ENCODE data around the gene GLP1R. TPM values are rescaled to one million over a fixed set of nuclear protein-coding genes. Genes with fewer than 3 reads are reported as not detected.

GLP1R gene
- total RNA-seq, 1 donor from 2014 or later: 0.18 TPM

DNA sequence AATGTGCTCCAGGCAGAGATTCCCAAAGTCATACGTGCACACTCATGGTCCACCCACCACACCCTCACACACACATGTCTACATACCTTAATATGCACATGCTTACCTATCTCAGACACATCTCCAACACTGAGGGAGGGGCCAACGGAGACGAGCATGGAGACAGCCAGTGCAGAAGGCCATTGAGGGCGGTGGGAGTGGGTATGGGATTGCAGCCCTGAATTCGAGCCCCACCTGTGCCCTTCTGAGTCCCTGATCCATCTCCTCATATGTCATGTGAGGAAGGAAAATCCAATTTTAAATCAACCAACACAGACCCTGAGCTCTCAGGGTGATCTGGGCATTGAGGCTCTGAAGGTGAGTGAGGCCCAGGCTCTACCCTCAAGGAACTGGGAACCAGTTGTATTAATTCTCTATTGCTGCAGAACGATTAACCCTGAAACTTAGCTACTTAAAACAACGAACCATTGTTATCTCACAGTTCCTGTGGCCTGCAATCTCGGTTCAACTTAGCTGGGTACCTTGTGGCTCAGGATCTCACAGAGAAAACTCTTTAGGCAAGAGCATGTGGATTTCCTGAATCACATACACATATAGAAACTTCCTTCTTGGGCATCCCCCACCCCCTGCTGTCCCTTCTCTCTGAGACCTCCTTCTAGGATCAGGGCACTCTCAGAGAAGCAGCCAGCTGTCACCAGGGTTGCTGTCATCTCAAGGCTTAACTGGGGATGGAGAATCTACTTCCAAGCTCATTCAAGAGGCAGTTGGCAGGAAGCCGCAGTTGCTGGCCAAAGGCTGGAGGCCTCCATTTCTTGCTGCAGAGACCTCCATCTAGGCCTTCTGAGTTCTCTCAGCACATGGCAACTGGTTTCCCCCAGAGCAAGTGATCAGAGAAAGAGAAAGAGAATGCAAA, 28.3 kb downstream of the GLP1R start:
- Mint-ChIP-seq H3K36me3 (ENCODE audit: low read depth) (no peaks in the 10 kb centered on the region), H3K4me3 (no peak overlapping the region), H3K27ac (no peak overlapping the region), H3K9me3 (no peaks in the 10 kb centered on the region), H3K4me1 (ENCODE audit: low read depth) (no peaks in the 10 kb centered on the region), H3K27me3 (ENCODE audit: insufficient read depth) (peaks cover 6% of the 10 kb centered on the region)
- intact Hi-C loops (cut with micrococcal nuclease): no loop called here
- no peak for DNase-seq (ENCODE audit: low spot score)

DNA sequence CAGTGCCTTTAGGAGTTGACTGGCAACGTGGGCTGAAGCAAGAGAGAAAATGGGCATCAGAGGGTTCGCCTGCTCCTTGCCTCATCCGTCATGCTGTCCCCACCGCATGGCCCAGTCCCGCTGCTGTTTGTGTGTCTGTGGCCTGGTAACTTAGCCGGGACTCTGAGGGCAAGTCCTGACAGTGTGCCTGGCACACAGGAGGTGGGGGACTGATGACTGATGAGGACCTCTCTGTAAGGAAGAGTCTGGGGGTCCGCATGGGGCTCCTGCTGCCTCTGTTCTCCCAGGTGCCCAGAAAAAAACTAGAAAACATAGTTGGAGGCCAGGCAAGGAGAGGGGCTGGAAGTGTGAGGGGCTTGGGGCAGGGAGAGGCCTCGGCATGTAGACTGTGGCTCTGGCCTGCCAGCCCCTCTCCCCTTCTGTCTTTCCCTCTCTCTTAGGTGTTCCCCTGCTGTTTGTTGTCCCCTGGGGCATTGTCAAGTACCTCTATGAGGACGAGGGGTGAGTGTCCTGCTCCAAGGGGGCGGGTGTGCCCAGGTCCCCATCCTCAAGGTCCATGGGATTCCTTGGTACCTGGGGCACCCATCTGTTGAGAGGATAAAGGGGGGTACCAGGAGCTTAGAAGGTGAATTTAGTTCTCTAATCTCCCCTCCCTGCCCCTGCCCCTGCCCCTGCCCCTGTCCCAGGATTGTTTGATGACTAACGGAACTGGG, 29.5 kb downstream of the GLP1R start:
- H3K4me3 Mint-ChIP-seq: no peak overlapping the region
- no peaks in the 10 kb centered on the region for H3K9me3 Mint-ChIP-seq
- no peak overlapping the region for H3K27ac Mint-ChIP-seq

DNA sequence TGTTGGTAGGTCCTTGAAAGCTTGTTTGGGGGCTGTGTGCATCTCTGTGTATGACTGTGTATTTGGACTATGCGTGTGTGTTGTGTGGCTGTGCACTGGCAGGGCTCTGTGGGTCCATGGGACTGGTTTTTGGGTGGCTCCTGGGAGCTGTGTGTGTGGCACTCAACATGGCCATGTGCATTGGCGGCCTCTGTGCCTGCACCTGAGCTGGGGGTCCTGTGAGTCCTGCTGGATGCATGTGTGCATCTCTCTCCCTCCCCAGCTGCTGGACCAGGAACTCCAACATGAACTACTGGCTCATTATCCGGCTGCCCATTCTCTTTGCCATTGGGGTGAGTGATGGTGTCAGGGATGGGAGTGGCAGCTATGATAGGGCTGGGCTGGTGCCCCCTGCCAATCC, 30.1 kb downstream of the GLP1R start:
- intact Hi-C loops (cut with micrococcal nuclease): no loop called here

More for the DNA sequence above, 29.5 kb downstream of the GLP1R start:
- Mint-ChIP-seq H3K36me3 (ENCODE audit: low read depth) (no peaks in the 10 kb centered on the region), H3K4me1 (ENCODE audit: low read depth) (no peaks in the 10 kb centered on the region), H3K27me3 (ENCODE audit: insufficient read depth) (peaks cover 6% of the 10 kb centered on the region)
- DNase-seq (ENCODE audit: low spot score): no peak
- intact Hi-C loops (cut with micrococcal nuclease): no loop called here

DNA sequence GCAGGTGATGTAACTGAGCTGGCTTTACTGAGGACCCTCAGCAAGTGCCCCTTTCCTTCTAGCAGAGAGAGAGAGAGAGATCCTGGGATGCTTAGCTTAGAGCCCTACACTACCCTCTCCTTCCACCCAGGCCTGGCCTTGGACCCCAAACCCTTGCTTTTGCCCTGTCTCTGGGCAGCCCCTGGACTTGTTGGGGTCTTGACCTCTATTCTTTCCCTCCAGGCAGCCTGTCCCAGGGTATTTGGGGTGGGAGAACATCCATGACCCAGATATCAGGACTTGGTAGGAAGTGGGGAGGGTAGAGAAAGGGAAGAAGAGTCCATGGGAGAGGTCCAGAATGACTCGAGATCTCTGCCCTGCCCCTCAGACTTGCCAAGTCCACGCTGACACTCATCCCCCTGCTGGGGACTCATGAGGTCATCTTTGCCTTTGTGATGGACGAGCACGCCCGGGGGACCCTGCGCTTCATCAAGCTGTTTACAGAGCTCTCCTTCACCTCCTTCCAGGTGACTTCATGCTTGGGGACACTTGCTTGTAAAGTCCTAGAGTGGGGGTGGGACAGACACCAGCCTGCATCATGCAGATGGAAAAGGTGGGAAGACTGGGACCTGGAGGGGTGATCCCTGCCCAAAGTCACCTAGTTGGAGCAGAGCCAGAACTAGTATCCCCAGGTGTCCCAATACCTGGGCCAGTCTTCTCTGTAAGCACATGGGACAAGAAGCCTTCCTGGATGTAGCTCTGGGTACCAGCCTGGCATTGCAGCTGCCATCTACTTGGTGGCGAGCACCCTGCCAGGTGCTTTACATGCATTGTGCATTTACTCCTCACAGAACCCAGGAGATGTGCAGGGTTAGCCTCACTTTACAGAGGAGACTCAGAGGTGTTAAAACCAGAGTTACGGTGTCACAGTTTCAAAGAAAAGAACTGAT, 30.9 kb downstream of the GLP1R start:
- H3K4me3 Mint-ChIP-seq: no peak overlapping the region
- H3K36me3 Mint-ChIP-seq (ENCODE audit: low read depth): no peaks in the 10 kb centered on the region
- H3K4me1 Mint-ChIP-seq (ENCODE audit: low read depth): peaks cover 8% of the 10 kb centered on the region
- H3K27ac Mint-ChIP-seq: no peak overlapping the region
- intact Hi-C loops (cut with micrococcal nuclease): no loop called here
- H3K9me3 Mint-ChIP-seq: no peaks in the 10 kb centered on the region
- H3K27me3 Mint-ChIP-seq (ENCODE audit: insufficient read depth): peaks cover 10% of the 10 kb centered on the region
- no peak for DNase-seq (ENCODE audit: low spot score)

More for the DNA sequence above, 30.1 kb downstream of the GLP1R start:
- Mint-ChIP-seq H3K27ac (no peak overlapping the region), H3K4me3 (no peak overlapping the region), H3K4me1 (ENCODE audit: low read depth) (peaks cover 5% of the 10 kb centered on the region), H3K36me3 (ENCODE audit: low read depth) (no peaks in the 10 kb centered on the region), H3K27me3 (ENCODE audit: insufficient read depth) (peaks cover 10% of the 10 kb centered on the region), H3K9me3 (no peaks in the 10 kb centered on the region)
- no peak for DNase-seq (ENCODE audit: low spot score)

DNA sequence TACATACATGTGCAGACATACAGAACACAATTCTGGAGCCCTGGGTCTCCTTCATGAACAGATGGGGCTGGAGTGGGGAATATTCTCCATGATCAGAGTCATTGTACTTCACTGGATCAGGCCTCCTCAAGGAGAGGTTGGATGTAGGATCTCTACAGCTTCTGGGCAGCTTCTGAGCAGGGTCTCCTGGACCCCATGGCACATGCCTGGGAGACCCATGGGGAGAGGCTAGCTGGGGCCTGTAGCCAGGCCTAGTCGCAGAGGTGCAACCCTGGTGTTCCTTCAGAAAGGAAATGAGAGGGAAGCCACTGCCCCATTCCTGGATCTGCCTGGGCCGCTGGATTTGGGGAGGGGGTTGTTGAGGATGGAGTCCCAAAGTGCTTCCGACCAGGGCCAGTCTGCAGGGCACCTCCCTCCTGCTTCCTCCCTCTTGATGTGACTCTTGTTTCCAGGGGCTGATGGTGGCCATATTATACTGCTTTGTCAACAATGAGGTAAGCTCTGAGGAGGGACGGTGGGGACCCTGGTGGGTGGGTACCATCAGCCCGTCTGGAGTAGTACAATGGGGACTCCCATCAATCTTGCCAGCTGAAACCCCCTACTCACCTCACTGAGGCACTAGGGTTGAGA, 31.8 kb downstream of the GLP1R start:
- Mint-ChIP-seq H3K4me1 (ENCODE audit: low read depth) (peaks cover 8% of the 10 kb centered on the region), H3K9me3 (no peaks in the 10 kb centered on the region), H3K36me3 (ENCODE audit: low read depth) (no peaks in the 10 kb centered on the region), H3K27me3 (ENCODE audit: insufficient read depth) (peaks cover 10% of the 10 kb centered on the region), H3K4me3 (no peak overlapping the region), H3K27ac (no peak overlapping the region)
- DNase-seq (ENCODE audit: low spot score): no peak
- intact Hi-C loops (cut with micrococcal nuclease): no loop called here

DNA sequence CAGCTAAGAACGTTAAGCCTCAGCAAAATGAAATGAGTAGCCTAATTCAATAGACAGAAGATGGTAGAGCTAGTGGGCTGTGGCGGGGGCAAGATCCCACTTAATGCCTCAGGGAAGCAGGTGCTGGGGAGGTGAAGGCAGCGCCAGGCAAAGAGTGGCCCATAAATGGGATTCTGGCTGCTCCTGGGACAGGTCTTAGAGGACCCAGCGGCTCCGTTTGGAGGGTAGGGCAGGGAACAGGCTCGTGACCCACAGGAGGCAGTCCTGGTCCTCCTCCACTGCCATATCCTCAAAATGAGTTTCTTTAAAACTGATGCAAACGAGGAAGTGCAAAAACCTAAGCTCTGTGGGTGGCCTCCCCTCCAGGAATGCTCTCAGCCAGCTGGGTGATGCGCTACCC, 33.7 kb downstream of the GLP1R start:
- Mint-ChIP-seq H3K4me1 (ENCODE audit: low read depth) (peaks cover 25% of the 10 kb centered on the region), H3K36me3 (ENCODE audit: low read depth) (no peaks in the 10 kb centered on the region), H3K9me3 (no peaks in the 10 kb centered on the region), H3K4me3 (no peak overlapping the region), H3K27me3 (ENCODE audit: insufficient read depth) (peaks cover 21% of the 10 kb centered on the region), H3K27ac (no peak overlapping the region)
- no peak for DNase-seq (ENCODE audit: low spot score)
- intact Hi-C loops (cut with micrococcal nuclease): no loop called here

DNA sequence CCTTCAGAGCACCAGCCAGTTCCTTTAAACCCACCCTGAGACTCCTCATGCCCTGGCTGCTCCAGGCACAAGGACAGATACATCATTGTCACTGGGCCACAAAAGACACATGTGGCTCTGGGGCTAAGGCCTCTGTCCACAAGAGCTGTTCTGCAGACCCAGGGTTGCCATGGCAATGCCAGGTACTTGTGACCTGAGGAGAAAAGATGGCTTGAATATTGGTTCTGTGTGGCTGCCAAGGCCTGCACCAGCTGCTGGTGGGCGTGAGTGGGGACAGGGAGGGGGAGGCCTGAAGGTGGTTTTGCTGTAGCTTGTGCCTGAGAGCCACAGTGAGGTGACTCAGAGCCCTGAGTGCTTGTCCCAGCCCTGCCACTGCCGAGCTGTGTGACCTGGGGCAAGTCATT, 34.7 kb downstream of the GLP1R start:
- DNase-seq (ENCODE audit: low spot score): no peak
- intact Hi-C loops (cut with micrococcal nuclease): no loop called here

DNA sequence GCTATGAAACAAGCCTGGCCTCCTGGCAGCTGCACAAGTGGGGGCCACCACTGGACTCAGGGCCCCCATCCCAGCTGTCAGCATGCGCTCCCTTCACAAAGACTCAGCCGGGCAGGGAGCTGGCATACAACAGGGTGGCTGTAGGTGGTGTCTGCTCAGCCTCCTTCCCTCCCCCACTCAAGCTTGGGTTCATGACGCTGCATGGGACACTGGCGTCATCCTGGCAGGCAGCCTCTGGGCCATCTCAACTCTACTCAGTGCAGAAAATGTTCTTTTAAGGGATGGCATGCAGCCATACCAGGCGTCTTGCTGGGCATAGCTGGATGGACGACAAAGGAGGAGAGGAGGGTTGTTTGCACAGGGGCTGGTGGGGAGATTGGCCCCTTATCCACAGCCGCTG, 35.9 kb downstream of the GLP1R start:
- Mint-ChIP-seq H3K36me3 (ENCODE audit: low read depth) (no peaks in the 10 kb centered on the region), H3K27ac (no peak overlapping the region), H3K4me3 (no peak overlapping the region), H3K4me1 (ENCODE audit: low read depth) (peaks cover 25% of the 10 kb centered on the region), H3K27me3 (ENCODE audit: insufficient read depth) (peaks cover 39% of the 10 kb centered on the region), H3K9me3 (no peaks in the 10 kb centered on the region)
- intact Hi-C loops (cut with micrococcal nuclease): no loop called here
- DNase-seq (ENCODE audit: low spot score): no peak

More for the DNA sequence above, 34.7 kb downstream of the GLP1R start:
- H3K36me3 Mint-ChIP-seq (ENCODE audit: low read depth): no peaks in the 10 kb centered on the region
- peaks cover 26% of the 10 kb centered on the region for H3K27me3 Mint-ChIP-seq (ENCODE audit: insufficient read depth)
- peaks cover 25% of the 10 kb centered on the region for H3K4me1 Mint-ChIP-seq (ENCODE audit: low read depth)
- no peak overlapping the region for H3K4me3 Mint-ChIP-seq
- peak overlapping the region; percentile 14 for H3K27ac Mint-ChIP-seq
- H3K9me3 Mint-ChIP-seq: no peaks in the 10 kb centered on the region

DNA sequence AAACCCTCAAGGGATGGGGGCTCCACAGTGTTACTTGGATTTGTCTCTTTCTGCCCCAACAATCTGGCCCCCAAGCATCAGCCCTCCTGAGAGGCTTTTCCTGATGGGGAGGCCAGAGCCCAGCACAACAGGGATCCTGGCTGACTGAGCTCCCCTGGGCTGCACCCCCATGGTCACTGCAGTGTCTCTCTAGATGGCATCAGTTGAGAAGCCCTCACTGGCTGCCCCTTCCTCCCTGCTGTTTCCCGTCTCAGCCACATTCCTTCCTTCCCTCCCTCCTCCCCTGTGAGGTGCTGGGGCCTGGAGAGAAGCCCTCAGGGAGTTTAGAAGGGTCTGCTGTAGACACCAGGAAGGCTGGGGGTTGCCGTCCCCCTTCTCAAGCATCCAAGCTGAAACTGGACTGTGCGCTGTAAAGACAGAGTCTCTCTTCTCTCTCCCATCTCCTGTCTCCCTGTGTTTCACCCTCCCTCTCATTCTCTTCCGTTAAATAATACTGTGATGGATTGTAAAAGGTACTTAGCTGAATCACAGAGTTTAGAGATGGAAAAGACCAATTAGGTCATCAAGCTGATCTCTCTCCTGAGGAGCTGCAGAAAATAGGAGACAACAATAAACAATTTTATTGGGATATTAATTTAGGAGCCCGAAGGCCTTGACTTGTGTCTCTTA, 36.7 kb downstream of the GLP1R start:
- no peak overlapping the region for H3K27ac Mint-ChIP-seq
- intact Hi-C loops (cut with micrococcal nuclease): loop anchor here (5.0 kb wide), 1 partner anchor 67 kb away; no protein-coding TSS in a partner anchor
- DNase-seq (ENCODE audit: low spot score): no peak
- H3K27me3 Mint-ChIP-seq (ENCODE audit: insufficient read depth): peaks cover 44% of the 10 kb centered on the region
- no peak overlapping the region for H3K4me3 Mint-ChIP-seq
- peaks cover 25% of the 10 kb centered on the region for H3K4me1 Mint-ChIP-seq (ENCODE audit: low read depth)
- no peaks in the 10 kb centered on the region for H3K9me3 Mint-ChIP-seq
- H3K36me3 Mint-ChIP-seq (ENCODE audit: low read depth): no peaks in the 10 kb centered on the region

DNA sequence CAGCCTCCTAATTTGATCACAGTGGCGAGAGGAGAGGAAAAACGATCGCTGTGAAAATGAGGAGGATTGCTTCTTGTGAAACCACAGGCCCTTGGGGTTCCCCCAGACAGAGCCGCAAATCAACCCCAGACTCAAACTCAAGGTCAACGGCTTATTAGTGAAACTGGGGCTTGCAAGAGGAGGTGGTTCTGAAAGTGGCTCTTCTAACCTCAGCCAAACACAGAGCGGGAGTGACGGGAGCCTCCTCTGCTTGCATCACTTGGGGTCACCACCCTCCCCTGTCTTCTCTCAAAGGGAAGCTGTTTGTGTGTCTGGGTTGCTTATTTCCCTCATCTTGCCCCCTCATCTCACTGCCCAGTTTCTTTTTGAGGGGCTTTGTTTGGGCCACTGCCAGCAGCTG, 37.7 kb downstream of the GLP1R start:
- no peak overlapping the region for H3K27ac Mint-ChIP-seq
- H3K9me3 Mint-ChIP-seq: no peaks in the 10 kb centered on the region
- peak; percentile 25 for DNase-seq (ENCODE audit: low spot score)
- intact Hi-C loops (cut with micrococcal nuclease): loop anchor here (1.0 to 5.0 kb wide), 3 partner anchors 25 to 217 kb away; no protein-coding TSS in a partner anchor
- H3K36me3 Mint-ChIP-seq (ENCODE audit: low read depth): no peaks in the 10 kb centered on the region
- no peak overlapping the region for H3K4me3 Mint-ChIP-seq
- peaks cover 25% of the 10 kb centered on the region for H3K4me1 Mint-ChIP-seq (ENCODE audit: low read depth)
- H3K27me3 Mint-ChIP-seq (ENCODE audit: insufficient read depth): peaks cover 52% of the 10 kb centered on the region

DNA sequence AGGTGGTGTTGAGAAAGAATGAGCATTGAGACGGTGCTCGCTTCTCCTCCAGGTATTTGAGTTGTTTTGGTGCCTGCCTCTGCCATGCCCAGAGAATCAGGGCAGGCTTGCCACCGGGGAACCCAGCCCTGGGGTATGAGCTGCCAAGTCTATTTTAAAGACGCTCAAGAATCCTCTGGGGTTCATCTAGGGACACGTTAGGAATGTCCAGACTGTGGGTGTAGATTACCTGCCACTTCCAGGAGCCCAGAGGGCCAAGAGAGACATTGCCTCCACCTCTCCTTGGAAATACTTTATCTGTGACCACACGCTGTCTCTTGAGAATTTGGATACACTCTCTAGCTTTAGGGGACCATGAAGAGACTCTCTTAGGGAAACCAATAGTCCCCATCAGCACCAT, 38.1 kb downstream of the GLP1R start:
- Mint-ChIP-seq H3K4me1 (ENCODE audit: low read depth) (peaks cover 25% of the 10 kb centered on the region), H3K36me3 (ENCODE audit: low read depth) (no peaks in the 10 kb centered on the region), H3K9me3 (no peaks in the 10 kb centered on the region), H3K27me3 (ENCODE audit: insufficient read depth) (peaks cover 53% of the 10 kb centered on the region), H3K4me3 (no peak overlapping the region), H3K27ac (no peak overlapping the region)
- intact Hi-C loops (cut with micrococcal nuclease): loop anchor here (1.0 to 5.0 kb wide), 3 partner anchors 25 to 217 kb away; no protein-coding TSS in a partner anchor
- no peak for DNase-seq (ENCODE audit: low spot score)

Data from activated T-helper 1 cell treated with anti-CD3 and anti-CD28 coated beads, Interleukin-12 subunit alpha, Interleukin-12 subunit beta, Interleukin-2, Interleukin-4 antibody, amounts not matched to agents 30 ng/mL and 10 ng/mL and 1 ng/mL, durations not matched to agents 14 hours and 24 hours and 36 hours (primary cell).